ENCODE measurements around the gene SPINK5. TPM values are rescaled to one million over a fixed set of nuclear protein-coding genes. Genes with fewer than 3 reads are reported as not detected.

SPINK5 gene, protein sequence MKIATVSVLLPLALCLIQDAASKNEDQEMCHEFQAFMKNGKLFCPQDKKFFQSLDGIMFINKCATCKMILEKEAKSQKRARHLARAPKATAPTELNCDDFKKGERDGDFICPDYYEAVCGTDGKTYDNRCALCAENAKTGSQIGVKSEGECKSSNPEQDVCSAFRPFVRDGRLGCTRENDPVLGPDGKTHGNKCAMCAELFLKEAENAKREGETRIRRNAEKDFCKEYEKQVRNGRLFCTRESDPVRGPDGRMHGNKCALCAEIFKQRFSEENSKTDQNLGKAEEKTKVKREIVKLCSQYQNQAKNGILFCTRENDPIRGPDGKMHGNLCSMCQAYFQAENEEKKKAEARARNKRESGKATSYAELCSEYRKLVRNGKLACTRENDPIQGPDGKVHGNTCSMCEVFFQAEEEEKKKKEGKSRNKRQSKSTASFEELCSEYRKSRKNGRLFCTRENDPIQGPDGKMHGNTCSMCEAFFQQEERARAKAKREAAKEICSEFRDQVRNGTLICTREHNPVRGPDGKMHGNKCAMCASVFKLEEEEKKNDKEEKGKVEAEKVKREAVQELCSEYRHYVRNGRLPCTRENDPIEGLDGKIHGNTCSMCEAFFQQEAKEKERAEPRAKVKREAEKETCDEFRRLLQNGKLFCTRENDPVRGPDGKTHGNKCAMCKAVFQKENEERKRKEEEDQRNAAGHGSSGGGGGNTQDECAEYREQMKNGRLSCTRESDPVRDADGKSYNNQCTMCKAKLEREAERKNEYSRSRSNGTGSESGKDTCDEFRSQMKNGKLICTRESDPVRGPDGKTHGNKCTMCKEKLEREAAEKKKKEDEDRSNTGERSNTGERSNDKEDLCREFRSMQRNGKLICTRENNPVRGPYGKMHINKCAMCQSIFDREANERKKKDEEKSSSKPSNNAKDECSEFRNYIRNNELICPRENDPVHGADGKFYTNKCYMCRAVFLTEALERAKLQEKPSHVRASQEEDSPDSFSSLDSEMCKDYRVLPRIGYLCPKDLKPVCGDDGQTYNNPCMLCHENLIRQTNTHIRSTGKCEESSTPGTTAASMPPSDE
- 1 to 10 TPM in 1 of 4 donors, under 1 TPM in 3; 0.53 to 1.1 (median 0.78) TPM for polyA plus RNA-seq
- long read RNA-seq, donor 1 = 0 reads
- long read RNA-seq, donor 2 = 0 reads
- long read RNA-seq, donor 3 = 0 reads
- long read RNA-seq, donor 4 = 0 reads
- long read RNA-seq, donor 5 = 0 reads
- long read RNA-seq, donor 6 = 0 reads
- long read RNA-seq, donor 7 = 0 reads
- long read RNA-seq, donor 8 = 0 reads
- long read RNA-seq, donor 9 = 0 reads
- long read RNA-seq, donor 10 = 0 reads

DNA sequence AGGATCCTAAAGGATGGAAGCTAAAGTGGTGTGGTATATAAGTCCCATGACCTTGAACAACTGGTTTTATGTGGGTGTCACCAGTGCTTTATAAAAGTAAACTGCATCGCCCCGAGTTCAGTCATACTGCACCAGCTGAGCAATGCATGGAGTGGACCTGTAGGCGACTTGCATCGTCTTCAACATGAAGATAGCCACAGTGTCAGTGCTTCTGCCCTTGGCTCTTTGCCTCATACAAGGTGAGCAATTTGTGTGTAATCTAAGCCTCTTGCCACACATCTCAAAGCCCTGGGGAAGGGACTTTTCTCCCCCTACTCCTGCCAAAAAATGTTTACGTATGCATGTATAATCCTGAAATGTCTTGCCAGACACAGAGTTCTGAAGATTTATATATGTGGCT, at the start of gene SPINK5:
TSS of gene SPINK5 (plus strand) at position 120 of the 400 bp plus-strand sequence. CDS start at position 185, 65 bp downstream.
- Histone ChIP-seq H3K27ac (ENCODE audit: low read depth in 1 of 3, low read length in 2 of 3) (no peak within 1 kb of the TSS), H3K27me3 (ENCODE audit: control insufficient read depth in 3 of 3, insufficient read depth in 3 of 3, low read length in 3 of 3) (no peaks in the 10 kb centered on the region), H3K9me3 (ENCODE audit: control insufficient read depth in 2 of 2, insufficient read depth in 1 of 2, low read depth in 1 of 2, low read length in 1 of 2) (no peaks in the 10 kb centered on the region), H3K4me3 (ENCODE audit: low read depth in 1 of 3, low read length in 3 of 3) (no peak within 1 kb of the TSS), H3K36me3 (ENCODE audit: control insufficient read depth in 3 of 3, insufficient read depth in 2 of 3, low read depth in 1 of 3, low read length in 3 of 3) (no peaks in the 10 kb centered on the region), H3K4me1 (ENCODE audit: control insufficient read depth in 3 of 3, insufficient read depth in 2 of 3, low read depth in 1 of 3, low read length in 2 of 3) (no peaks in the 10 kb centered on the region)
- DNase-seq = no peak
- 83 to 90% (median 88%) methylated on average over 5 of the region's 5 CpGs for WGBS, 3 donors
- no peak for FAIRE-seq

GRCh38 chr5:148014276-148014675, 49.5 kb upstream of the SPINK5 start:
- WGBS, 3 donors = 74 to 92% (median 88%) methylated on average over 3 of the region's 3 CpGs
- no peak overlapping the region for H3K27ac ChIP-seq (ENCODE audit: low read depth in 1 of 3, low read length in 2 of 3)
- no peaks in the 10 kb centered on the region for H3K36me3 ChIP-seq (ENCODE audit: control insufficient read depth in 3 of 3, insufficient read depth in 2 of 3, low read depth in 1 of 3, low read length in 3 of 3)
- DNase-seq (no peak), FAIRE-seq (no peak)
- H3K9me3 ChIP-seq (ENCODE audit: control insufficient read depth in 2 of 2, insufficient read depth in 1 of 2, low read depth in 1 of 2, low read length in 1 of 2) = no peaks in the 10 kb centered on the region
- H3K4me3 ChIP-seq (ENCODE audit: low read depth in 1 of 3, low read length in 3 of 3) = no peak overlapping the region
- H3K27me3 ChIP-seq (ENCODE audit: control insufficient read depth in 3 of 3, insufficient read depth in 3 of 3, low read length in 3 of 3) = no peaks in the 10 kb centered on the region
- H3K4me1 ChIP-seq (ENCODE audit: control insufficient read depth in 3 of 3, insufficient read depth in 2 of 3, low read depth in 1 of 3, low read length in 2 of 3) = no peaks in the 10 kb centered on the region

- no peak for FAIRE-seq
- H3K4me3 ChIP-seq (ENCODE audit: low read depth in 1 of 3, low read length in 3 of 3) = no peak overlapping the region
- DNase-seq = no peak
- no peaks in the 10 kb centered on the region for H3K9me3 ChIP-seq (ENCODE audit: control insufficient read depth in 2 of 2, insufficient read depth in 1 of 2, low read depth in 1 of 2, low read length in 1 of 2)
- 82 to 89% (median 86%) methylated on average over 3 of the region's 3 CpGs for WGBS, 3 donors
- no peaks in the 10 kb centered on the region for H3K27me3 ChIP-seq (ENCODE audit: control insufficient read depth in 3 of 3, insufficient read depth in 3 of 3, low read length in 3 of 3)
- no peaks in the 10 kb centered on the region for H3K4me1 ChIP-seq (ENCODE audit: control insufficient read depth in 3 of 3, insufficient read depth in 2 of 3, low read depth in 1 of 3, low read length in 2 of 3)
- H3K27ac ChIP-seq (ENCODE audit: low read depth in 1 of 3, low read length in 2 of 3) = no peak overlapping the region
- no peaks in the 10 kb centered on the region for H3K36me3 ChIP-seq (ENCODE audit: control insufficient read depth in 3 of 3, insufficient read depth in 2 of 3, low read depth in 1 of 3, low read length in 3 of 3)
Observed at GRCh38 chr5:148020257-148020988, 43.4 kb upstream of the SPINK5 start.

GRCh38 chr5:148027505-148027904, 36.3 kb upstream of the SPINK5 start:
- no peak overlapping the region for H3K27ac ChIP-seq (ENCODE audit: low read depth in 1 of 3, low read length in 2 of 3)
- no peaks in the 10 kb centered on the region for H3K4me1 ChIP-seq (ENCODE audit: control insufficient read depth in 3 of 3, insufficient read depth in 2 of 3, low read depth in 1 of 3, low read length in 2 of 3)
- WGBS, 3 donors = 56 to 64% (median 59%) methylated on average over 3 of the region's 3 CpGs
- no peak overlapping the region for H3K4me3 ChIP-seq (ENCODE audit: low read depth in 1 of 3, low read length in 3 of 3)
- FAIRE-seq = no peak
- no peaks in the 10 kb centered on the region for H3K27me3 ChIP-seq (ENCODE audit: control insufficient read depth in 3 of 3, insufficient read depth in 3 of 3, low read length in 3 of 3)
- no peaks in the 10 kb centered on the region for H3K36me3 ChIP-seq (ENCODE audit: control insufficient read depth in 3 of 3, insufficient read depth in 2 of 3, low read depth in 1 of 3, low read length in 3 of 3)
- DNase-seq = no peak
- H3K9me3 ChIP-seq (ENCODE audit: control insufficient read depth in 2 of 2, insufficient read depth in 1 of 2, low read depth in 1 of 2, low read length in 1 of 2) = peaks cover 0 to 3% of the 10 kb centered on the region in 2 donors

DNA sequence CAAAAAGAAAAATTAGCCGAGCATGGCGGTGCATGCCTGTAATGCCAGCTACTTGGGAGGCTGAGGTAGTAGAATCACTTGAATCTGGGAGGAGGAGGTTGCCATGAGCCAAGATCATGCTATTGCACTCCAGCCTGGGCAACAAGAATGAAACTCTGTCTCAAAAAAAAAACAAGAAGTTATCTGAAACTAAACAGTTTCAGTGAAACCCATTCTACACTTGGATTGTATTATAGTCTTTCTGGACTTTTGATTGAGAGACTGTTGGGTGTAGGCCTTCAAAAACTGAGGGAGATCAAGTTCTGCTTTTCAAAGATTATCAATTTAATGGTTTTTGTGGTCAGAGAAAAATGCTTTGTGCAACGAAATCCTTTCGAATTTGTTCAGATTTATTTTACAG, 34.6 kb upstream of the SPINK5 start:
- Histone ChIP-seq H3K36me3 (ENCODE audit: control insufficient read depth in 3 of 3, insufficient read depth in 2 of 3, low read depth in 1 of 3, low read length in 3 of 3) (no peaks in the 10 kb centered on the region), H3K4me1 (ENCODE audit: control insufficient read depth in 3 of 3, insufficient read depth in 2 of 3, low read depth in 1 of 3, low read length in 2 of 3) (no peaks in the 10 kb centered on the region), H3K9me3 (ENCODE audit: control insufficient read depth in 2 of 2, insufficient read depth in 1 of 2, low read depth in 1 of 2, low read length in 1 of 2) (peaks cover 0 to 3% of the 10 kb centered on the region in 2 donors), H3K27me3 (ENCODE audit: control insufficient read depth in 3 of 3, insufficient read depth in 3 of 3, low read length in 3 of 3) (no peaks in the 10 kb centered on the region), H3K27ac (ENCODE audit: low read depth in 1 of 3, low read length in 2 of 3) (no peak overlapping the region), H3K4me3 (ENCODE audit: low read depth in 1 of 3, low read length in 3 of 3) (no peak overlapping the region)
- FAIRE-seq (no peak), DNase-seq (no peak)
- 90 to 94% (median 91%) methylated on average over 4 of the region's 4 CpGs for WGBS, 3 donors

- Histone ChIP-seq H3K4me3 (ENCODE audit: low read depth in 1 of 3, low read length in 3 of 3) (no peak overlapping the region), H3K27ac (ENCODE audit: low read depth in 1 of 3, low read length in 2 of 3) (no peak overlapping the region), H3K4me1 (ENCODE audit: control insufficient read depth in 3 of 3, insufficient read depth in 2 of 3, low read depth in 1 of 3, low read length in 2 of 3) (no peaks in the 10 kb centered on the region), H3K27me3 (ENCODE audit: control insufficient read depth in 3 of 3, insufficient read depth in 3 of 3, low read length in 3 of 3) (no peaks in the 10 kb centered on the region), H3K36me3 (ENCODE audit: control insufficient read depth in 3 of 3, insufficient read depth in 2 of 3, low read depth in 1 of 3, low read length in 3 of 3) (no peaks in the 10 kb centered on the region), H3K9me3 (ENCODE audit: control insufficient read depth in 2 of 2, insufficient read depth in 1 of 2, low read depth in 1 of 2, low read length in 1 of 2) (peaks cover 0 to 3% of the 10 kb centered on the region in 2 donors)
- WGBS, 3 donors = 71 to 88% (median 74%) methylated on average over 1 of the region's 1 CpG
- FAIRE-seq (no peak), DNase-seq (peak in 1 of 2 donors; percentile 5)
Observed at GRCh38 chr5:148033134-148033533, 30.6 kb upstream of the SPINK5 start.

DNA sequence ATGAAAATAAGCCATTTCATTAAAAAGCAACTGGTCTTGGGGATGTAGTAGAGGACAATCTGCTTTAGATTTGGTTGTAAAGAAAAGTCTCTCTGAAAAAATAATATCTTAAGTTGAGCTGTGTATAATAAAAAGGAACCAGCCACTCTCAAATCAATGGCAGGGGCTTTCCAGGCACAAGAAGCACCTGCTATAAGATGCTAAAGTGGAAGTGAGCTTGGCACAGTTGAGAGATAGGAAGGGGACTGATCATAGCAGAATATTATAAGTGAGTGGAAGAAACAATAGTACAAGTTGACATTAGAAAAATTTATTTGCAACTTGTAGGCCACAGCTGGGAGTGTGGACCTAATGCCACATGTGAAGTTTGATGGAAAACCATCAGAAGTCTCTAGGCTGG, 28.1 kb upstream of the SPINK5 start:
- no peaks in the 10 kb centered on the region for H3K27me3 ChIP-seq (ENCODE audit: control insufficient read depth in 3 of 3, insufficient read depth in 3 of 3, low read length in 3 of 3)
- H3K4me1 ChIP-seq (ENCODE audit: control insufficient read depth in 3 of 3, insufficient read depth in 2 of 3, low read depth in 1 of 3, low read length in 2 of 3) = no peaks in the 10 kb centered on the region
- no peak overlapping the region for H3K27ac ChIP-seq (ENCODE audit: low read depth in 1 of 3, low read length in 2 of 3)
- DNase-seq (no peak), FAIRE-seq (no peak)
- H3K9me3 ChIP-seq (ENCODE audit: control insufficient read depth in 2 of 2, insufficient read depth in 1 of 2, low read depth in 1 of 2, low read length in 1 of 2) = no peaks in the 10 kb centered on the region
- H3K4me3 ChIP-seq (ENCODE audit: low read depth in 1 of 3, low read length in 3 of 3) = no peak overlapping the region
- no peaks in the 10 kb centered on the region for H3K36me3 ChIP-seq (ENCODE audit: control insufficient read depth in 3 of 3, insufficient read depth in 2 of 3, low read depth in 1 of 3, low read length in 3 of 3)

All from small intestine (tissue), 16 donors.